HL-60 (cell line): ENCODE results near the gene ALG8.

ENCODE experiments used
- DNase-seq, 2 experiments: peaks; one replicate each; pipeline ENCODE4 v3.0.0-alpha.2; 2010 to 2020; ENCODE audit warnings: low read depth in 1 of 2, low spot score in 1 of 2
- H3K27ac ChIP-seq: fragments of 250-450 bp; sonication (Bioruptor Pico); replicated peaks from 2 replicates; pipeline ENCODE4 v1.5.1; 2020; ENCODE audit warnings: mild to moderate bottlenecking, moderate library complexity
- H3K27me3 ChIP-seq: fragments of 250-450 bp; sonication (Bioruptor Pico); 2 replicates; pipeline ENCODE4 v1.5.1; 2021; ENCODE audit warnings: mild to moderate bottlenecking, moderate library complexity; ENCODE audit not compliant: insufficient read depth, poor library complexity, severe bottlenecking
- H3K4me3 ChIP-seq: replicated peaks from 2 replicates; pipeline ENCODE4 v1.5.1; 2011; ENCODE audit warnings: mild to moderate bottlenecking, control low read depth, low read length; ENCODE audit not compliant: insufficient read depth
- CTCF ChIP-seq: IDR thresholded peaks from one replicate; pipeline ENCODE4 v1.5.1; 2011; ENCODE audit warnings: low read length, control low read depth, inconsistent platforms; ENCODE audit not compliant: insufficient read depth
- GABPA ChIP-seq: IDR thresholded peaks from 2 replicates; pipeline ENCODE4 v1.6.1; 2012; ENCODE audit warnings: low read depth
- POLR2AphosphoS5 ChIP-seq: IDR thresholded peaks from 2 replicates; pipeline ENCODE4 v1.6.1; 2012; ENCODE audit warnings: low read depth
- SPI1 ChIP-seq: IDR thresholded peaks from 2 replicates; pipeline ENCODE4 v1.6.1; 2012; ENCODE audit warnings: low read depth, mild to moderate bottlenecking, borderline replicate concordance
- TF ChIP-seq, protein P1 (sequence below): IDR thresholded peaks from 2 replicates; pipeline ENCODE4 v1.6.1; 2012; ENCODE audit warnings: low read depth; ENCODE audit not compliant: insufficient replicate concordance

Gene ALG8

DNA sequence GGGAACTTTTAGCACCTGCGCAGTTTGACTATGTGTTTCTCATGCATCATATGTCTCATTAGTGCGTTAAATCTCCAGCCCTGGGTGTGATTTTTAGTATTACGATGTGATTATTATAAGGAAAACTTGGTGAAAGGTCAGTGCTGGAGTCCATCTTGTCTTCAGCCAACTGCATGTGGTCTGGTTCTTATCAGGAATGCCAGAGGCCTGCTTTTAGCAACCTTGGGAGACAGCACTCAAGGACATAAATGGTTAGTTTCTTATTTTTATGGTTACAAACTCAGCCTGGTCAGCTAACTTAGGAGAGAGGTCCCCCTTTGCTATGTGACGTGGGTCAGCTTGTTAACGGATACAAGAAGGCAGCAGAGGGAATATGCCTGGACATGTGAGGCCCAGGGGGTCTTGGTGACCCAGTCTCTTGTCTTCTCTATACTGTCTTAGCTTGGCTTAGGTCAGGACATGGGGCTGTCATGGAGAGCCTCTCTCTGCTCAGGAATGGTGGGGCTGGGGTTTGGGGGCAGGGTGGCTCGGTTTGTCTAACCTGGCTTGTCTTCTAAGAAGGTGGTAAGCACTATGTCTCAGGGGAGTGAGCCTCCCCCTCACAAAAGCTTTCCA lies 27.5 kb upstream of the ALG8 start:
- no peak for DNase-seq
- no peaks in the 10 kb centered on the region for H3K27me3 ChIP-seq
- no peak for TF ChIP-seq POLR2AphosphoS5
- TF ChIP-seq, protein P1, sequence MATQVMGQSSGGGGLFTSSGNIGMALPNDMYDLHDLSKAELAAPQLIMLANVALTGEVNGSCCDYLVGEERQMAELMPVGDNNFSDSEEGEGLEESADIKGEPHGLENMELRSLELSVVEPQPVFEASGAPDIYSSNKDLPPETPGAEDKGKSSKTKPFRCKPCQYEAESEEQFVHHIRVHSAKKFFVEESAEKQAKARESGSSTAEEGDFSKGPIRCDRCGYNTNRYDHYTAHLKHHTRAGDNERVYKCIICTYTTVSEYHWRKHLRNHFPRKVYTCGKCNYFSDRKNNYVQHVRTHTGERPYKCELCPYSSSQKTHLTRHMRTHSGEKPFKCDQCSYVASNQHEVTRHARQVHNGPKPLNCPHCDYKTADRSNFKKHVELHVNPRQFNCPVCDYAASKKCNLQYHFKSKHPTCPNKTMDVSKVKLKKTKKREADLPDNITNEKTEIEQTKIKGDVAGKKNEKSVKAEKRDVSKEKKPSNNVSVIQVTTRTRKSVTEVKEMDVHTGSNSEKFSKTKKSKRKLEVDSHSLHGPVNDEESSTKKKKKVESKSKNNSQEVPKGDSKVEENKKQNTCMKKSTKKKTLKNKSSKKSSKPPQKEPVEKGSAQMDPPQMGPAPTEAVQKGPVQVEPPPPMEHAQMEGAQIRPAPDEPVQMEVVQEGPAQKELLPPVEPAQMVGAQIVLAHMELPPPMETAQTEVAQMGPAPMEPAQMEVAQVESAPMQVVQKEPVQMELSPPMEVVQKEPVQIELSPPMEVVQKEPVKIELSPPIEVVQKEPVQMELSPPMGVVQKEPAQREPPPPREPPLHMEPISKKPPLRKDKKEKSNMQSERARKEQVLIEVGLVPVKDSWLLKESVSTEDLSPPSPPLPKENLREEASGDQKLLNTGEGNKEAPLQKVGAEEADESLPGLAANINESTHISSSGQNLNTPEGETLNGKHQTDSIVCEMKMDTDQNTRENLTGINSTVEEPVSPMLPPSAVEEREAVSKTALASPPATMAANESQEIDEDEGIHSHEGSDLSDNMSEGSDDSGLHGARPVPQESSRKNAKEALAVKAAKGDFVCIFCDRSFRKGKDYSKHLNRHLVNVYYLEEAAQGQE, result no peak
- no peak for TF ChIP-seq SPI1
- no peak overlapping the region for H3K27ac ChIP-seq
- no peak overlapping the region for H3K4me3 ChIP-seq

GRCh38 chr11:78164471-78164870 lies 25.0 kb upstream of the ALG8 start:
- no peak for TF ChIP-seq SPI1
- TF ChIP-seq, protein P1, result no peak
- TF ChIP-seq POLR2AphosphoS5, result no peak
- TF ChIP-seq GABPA, result no peak
- no peak for TF ChIP-seq CTCF
- no peak overlapping the region for H3K4me3 ChIP-seq
- no peak overlapping the region for H3K27ac ChIP-seq
- no peak for DNase-seq
- no peaks in the 10 kb centered on the region for H3K27me3 ChIP-seq

DNA sequence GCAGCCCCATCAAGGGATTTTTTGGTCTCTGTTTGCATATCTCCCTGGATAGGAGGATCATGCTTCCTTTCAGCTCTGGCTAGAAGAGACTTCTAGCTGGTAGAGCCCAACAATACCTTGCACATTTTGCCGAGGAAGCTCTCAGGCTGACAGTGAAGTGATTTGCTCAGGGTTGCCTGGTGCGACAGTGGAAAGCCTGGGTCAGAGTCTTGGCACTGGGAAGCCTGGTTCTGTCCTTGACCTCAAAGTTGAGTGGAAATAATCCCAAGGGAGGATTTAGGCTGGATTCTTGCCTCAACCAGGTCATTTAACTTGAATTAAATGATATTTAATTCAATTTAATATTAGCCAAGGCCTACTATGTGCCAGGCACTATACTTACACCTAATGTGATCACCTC lies 24.4 kb upstream of the ALG8 start:
- no peak overlapping the region for H3K27ac ChIP-seq
- H3K4me3 ChIP-seq, result no peak overlapping the region
- TF ChIP-seq SPI1 (no peak), CTCF (no peak), POLR2AphosphoS5 (no peak), GABPA (no peak)
- TF ChIP-seq, protein P1, result no peak
- no peaks in the 10 kb centered on the region for H3K27me3 ChIP-seq
- DNase-seq, result no peak

GRCh38 chr11:78161962-78162371 lies 22.5 kb upstream of the ALG8 start:
- H3K4me3 ChIP-seq, result no peak overlapping the region
- DNase-seq, result no peak
- TF ChIP-seq GABPA (no peak), SPI1 (no peak), CTCF (no peak), POLR2AphosphoS5 (no peak)
- TF ChIP-seq, protein P1, result no peak
- H3K27ac ChIP-seq, result no peak overlapping the region
- no peaks in the 10 kb centered on the region for H3K27me3 ChIP-seq
